ENCODE measurements around the gene OSBPL3. TPM values are rescaled to one million over a fixed set of nuclear protein-coding genes. Genes with fewer than 3 reads are reported as not detected.

Gene OSBPL3
- total RNA-seq, 2 donors from 2014 or later, result 3.1 to 8.2 TPM

GRCh38 chr7:24933298-24933697 is 46.7 kb downstream of the OSBPL3 start:
- intact Hi-C loops (cut with DNase I), result no loop called here
- 85 to 92% methylated on average over 2 of the region's 2 CpGs for WGBS, 2 donors
- Histone ChIP-seq H3K36me3 (replicated peaks in 1 of 2; ENCODE audit: insufficient read depth in 1 of 2, low read depth in 2 of 2) (no peaks in the 10 kb centered on the region), H3K27ac (no peak overlapping the region), H3K9me3 (no peaks in the 10 kb centered on the region), H3K4me3 (no peak overlapping the region), H3K27me3 (no peaks in the 10 kb centered on the region), H3K4me1 (no peaks in the 10 kb centered on the region)
- DNase-seq, result no peak
- no peak for ATAC-seq
- no peak for TF ChIP-seq POLR2A (IDR thresholded peaks at IDR 0.05)

- ATAC-seq, result no peak
- DNase-seq, result no peak
- TF ChIP-seq CTCF (IDR thresholded peaks at IDR 0.05), result no peak
- no peak for TF ChIP-seq POLR2A (IDR thresholded peaks at IDR 0.05)
- no peaks in the 10 kb centered on the region for H3K9me3 ChIP-seq
- no peaks in the 10 kb centered on the region for H3K36me3 ChIP-seq (replicated peaks in 1 of 2; ENCODE audit: insufficient read depth in 1 of 2, low read depth in 2 of 2)
- H3K4me1 ChIP-seq, result no peaks in the 10 kb centered on the region
- WGBS, 2 donors, result 93 to 95% methylated on average over 10 of the region's 10 CpGs
- no peaks in the 10 kb centered on the region for H3K27me3 ChIP-seq
- intact Hi-C loops (cut with DNase I), result no loop called here
- H3K27ac ChIP-seq, result no peak overlapping the region
- no peak overlapping the region for H3K4me3 ChIP-seq
Observed at GRCh38 chr7:24932815-24933214, 47.2 kb downstream of the OSBPL3 start.

- intact Hi-C loops (cut with DNase I), result no loop called here
- no peak overlapping the region for H3K27ac ChIP-seq
Observed at GRCh38 chr7:24932389-24932788, 47.6 kb downstream of the OSBPL3 start.

GRCh38 chr7:24931844-24932243 is 48.1 kb downstream of the OSBPL3 start:
- H3K27me3 ChIP-seq, result no peaks in the 10 kb centered on the region
- H3K4me3 ChIP-seq, result no peak overlapping the region
- ATAC-seq, result no peak
- H3K9me3 ChIP-seq, result no peaks in the 10 kb centered on the region
- DNase-seq, result no peak
- intact Hi-C loops (cut with DNase I), result no loop called here
- H3K27ac ChIP-seq, result no peak overlapping the region
- no peaks in the 10 kb centered on the region for H3K4me1 ChIP-seq
- WGBS, 2 donors, result 93 to 95% methylated on average over 3 of the region's 3 CpGs
- TF ChIP-seq CTCF (IDR thresholded peaks at IDR 0.05) (no peak), POLR2A (IDR thresholded peaks at IDR 0.05) (no peak)
- no peaks in the 10 kb centered on the region for H3K36me3 ChIP-seq (replicated peaks in 1 of 2; ENCODE audit: insufficient read depth in 1 of 2, low read depth in 2 of 2)

More at GRCh38 chr7:24932389-24932788, 47.6 kb downstream of the OSBPL3 start:
- no peaks in the 10 kb centered on the region for H3K4me1 ChIP-seq
- no peaks in the 10 kb centered on the region for H3K36me3 ChIP-seq (replicated peaks in 1 of 2; ENCODE audit: insufficient read depth in 1 of 2, low read depth in 2 of 2)
- WGBS, 2 donors, result 90 to 94% methylated on average over 3 of the region's 3 CpGs
- TF ChIP-seq CTCF (IDR thresholded peaks at IDR 0.05) (no peak), POLR2A (IDR thresholded peaks at IDR 0.05) (no peak)
- ATAC-seq (no peak), DNase-seq (no peak)
- no peak overlapping the region for H3K4me3 ChIP-seq
- no peaks in the 10 kb centered on the region for H3K27me3 ChIP-seq
- no peaks in the 10 kb centered on the region for H3K9me3 ChIP-seq

- Histone ChIP-seq H3K27me3 (no peaks in the 10 kb centered on the region), H3K36me3 (replicated peaks in 1 of 2; ENCODE audit: insufficient read depth in 1 of 2, low read depth in 2 of 2) (no peaks in the 10 kb centered on the region), H3K4me3 (no peak overlapping the region), H3K4me1 (no peaks in the 10 kb centered on the region), H3K27ac (no peak overlapping the region), H3K9me3 (no peaks in the 10 kb centered on the region)
- TF ChIP-seq POLR2A (IDR thresholded peaks at IDR 0.05) (no peak), CTCF (IDR thresholded peaks at IDR 0.05) (no peak)
- DNase-seq, result no peak
- WGBS, 2 donors, result 83 to 89% methylated on average over 1 of the region's 1 CpG
- no peak for ATAC-seq
- intact Hi-C loops (cut with DNase I), result no loop called here
Observed at GRCh38 chr7:24930856-24931255, 49.1 kb downstream of the OSBPL3 start.

Measured in body of pancreas (tissue), 4 donors.